Measurements from ENCODE around the gene PHKA2.

The PHKA2 gene

DNA sequence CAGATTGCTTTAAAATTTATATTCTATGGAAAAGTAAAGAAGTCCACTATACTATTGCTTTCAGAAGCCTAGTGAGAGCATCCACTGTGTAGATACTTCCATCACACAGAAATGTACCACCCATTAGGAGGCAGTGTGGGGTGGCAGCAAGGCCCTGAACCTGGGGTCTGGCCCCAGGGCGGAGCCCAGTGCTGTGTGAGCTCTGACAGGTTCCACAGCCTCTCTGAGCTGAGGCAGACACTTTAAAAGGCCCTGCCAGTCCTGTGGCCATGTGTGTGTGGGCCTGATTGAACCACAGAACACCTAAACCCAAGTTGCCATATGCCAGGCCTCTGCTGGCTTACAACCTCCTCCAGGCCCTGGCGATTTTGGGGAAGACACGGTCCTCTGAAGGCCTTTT, 49.2 kb downstream of the PHKA2 start:
- DNase-seq (ENCODE audit: low read depth in 4 of 4, low spot score in 1 of 4): no peak

DNA sequence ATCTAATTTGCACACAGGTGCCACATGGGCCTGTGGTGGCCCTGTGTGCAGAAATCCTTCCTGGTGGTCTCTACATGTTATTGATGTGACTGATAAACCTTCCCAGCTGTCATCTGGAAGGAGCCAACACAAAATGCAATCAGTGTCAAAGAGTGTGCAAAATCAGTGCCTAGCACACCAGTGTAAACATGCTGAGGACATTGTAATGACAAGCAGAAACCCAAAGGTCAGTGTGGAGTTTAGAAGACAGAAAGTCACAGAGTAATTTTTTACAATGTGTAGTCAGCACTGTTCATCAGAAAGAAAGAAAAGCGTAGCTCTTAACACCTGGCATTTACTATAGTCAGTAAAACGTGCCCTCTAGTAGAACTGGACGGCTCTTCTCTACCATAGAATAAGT, 50.3 kb downstream of the PHKA2 start:
- DNase-seq (ENCODE audit: low read depth in 4 of 4, low spot score in 1 of 4): no peak

DNA sequence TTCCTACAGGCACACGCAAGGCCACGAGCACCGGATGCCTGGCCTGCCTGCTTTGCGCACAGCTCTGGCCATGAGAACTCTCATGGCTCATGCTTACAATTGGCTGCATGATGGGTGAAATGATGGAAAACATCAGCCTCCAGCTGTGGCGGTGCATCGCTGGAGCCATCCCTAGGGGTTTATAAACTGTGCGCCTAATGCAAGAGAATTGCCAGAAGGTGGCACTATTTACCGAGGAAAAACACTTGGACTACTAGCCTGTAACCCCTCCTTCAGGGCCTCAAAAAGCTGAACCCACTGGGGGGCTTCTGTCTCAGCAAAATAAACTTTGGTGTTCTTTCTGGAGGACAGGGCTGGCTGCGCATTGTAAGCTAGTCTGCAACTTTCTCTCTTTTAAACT, 51.9 kb downstream of the PHKA2 start:
- no peak for DNase-seq (ENCODE audit: low read depth in 4 of 4, low spot score in 1 of 4)

DNA sequence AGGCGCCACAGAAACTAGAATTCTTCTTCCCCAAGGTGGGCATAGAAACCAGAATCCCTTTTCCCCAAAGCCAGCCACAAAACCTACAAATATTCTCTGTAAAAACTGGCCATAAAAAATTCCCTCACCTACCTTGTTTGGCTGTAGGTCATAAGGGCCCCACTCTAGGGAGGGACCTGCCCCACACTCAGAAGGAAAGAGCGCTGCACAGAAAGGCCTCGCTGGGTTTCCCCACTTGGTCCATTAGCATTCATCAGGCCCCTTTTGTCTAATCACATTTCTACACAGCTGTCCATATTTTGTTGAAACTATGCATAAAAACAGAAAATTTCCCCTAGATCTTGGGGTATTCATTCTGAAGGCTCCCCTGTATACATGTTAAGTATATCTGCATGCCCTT, 54.1 kb downstream of the PHKA2 start:
- no peak for DNase-seq (ENCODE audit: low read depth in 4 of 4, low spot score in 1 of 4)

DNA sequence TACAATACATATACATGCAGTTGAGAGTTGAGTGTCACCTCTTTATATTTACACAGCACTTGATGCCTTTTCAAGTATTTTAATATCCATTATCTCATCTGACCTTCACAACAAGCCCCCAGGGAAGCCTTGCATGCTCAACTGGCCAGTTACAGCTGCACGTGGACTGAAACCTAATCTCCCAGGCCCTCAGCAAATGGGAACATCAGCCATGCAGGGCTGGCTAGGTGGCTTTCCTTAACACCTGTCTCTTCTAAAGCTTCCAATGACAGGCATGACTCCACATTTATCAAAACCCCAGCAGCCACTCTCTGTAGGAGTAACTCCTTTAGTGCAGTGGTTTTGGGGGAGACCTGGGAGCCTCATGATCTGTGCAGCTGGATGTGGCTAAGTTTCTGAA, 56.4 kb downstream of the PHKA2 start:
- no peak for DNase-seq (ENCODE audit: low read depth in 4 of 4, low spot score in 1 of 4)

DNA sequence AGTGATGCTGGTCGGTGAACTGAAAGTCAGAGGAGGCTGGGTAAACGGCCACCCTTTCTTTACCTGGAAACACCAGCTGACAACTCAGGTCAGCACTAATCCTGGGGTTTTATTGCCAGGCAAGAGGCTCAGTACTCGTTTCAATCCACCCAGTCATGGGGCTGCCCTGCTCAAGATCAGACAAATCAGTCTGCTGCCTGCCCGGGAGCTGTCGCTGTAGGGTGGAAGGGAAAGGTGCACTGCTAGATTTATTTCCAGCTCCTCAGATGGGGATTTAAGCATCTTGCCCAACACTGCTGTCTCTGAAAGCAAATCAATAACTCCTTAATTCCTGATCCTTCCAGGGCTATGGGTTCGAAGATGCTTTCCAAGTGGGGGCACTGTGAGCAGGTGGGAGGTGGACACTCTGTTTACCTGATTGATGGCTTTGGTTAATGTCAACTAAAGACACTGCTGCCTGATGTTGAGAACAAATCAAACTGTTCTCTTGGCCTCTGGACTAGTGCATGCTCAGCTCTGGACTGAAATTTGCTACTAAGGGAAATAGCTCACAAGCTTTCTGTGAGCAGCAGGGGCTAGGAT, 59.3 kb downstream of the PHKA2 start:
- DNase-seq (ENCODE audit: low read depth in 4 of 4, low spot score in 1 of 4): no peak

DNA sequence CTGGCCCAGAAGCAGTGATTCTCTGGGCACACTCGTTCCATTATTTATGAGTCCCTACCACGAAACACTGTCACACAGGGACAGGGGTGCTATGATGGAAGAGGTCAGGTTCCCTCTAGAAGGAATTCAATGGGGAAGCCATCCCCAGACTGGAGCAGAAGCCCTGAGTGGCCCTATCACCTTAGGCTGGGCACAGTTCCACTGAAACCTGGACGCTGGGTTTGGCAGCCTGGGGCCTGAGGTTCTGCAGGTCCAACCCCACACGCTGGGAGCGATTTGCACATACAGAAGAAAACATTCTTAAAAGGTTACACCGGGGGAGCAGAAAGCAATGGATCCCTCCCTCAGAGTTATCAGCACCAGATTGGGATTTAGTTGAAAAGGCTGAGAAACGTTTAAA, 63.3 kb downstream of the PHKA2 start:
- DNase-seq (ENCODE audit: low read depth in 4 of 4, low spot score in 1 of 4): no peak

DNA sequence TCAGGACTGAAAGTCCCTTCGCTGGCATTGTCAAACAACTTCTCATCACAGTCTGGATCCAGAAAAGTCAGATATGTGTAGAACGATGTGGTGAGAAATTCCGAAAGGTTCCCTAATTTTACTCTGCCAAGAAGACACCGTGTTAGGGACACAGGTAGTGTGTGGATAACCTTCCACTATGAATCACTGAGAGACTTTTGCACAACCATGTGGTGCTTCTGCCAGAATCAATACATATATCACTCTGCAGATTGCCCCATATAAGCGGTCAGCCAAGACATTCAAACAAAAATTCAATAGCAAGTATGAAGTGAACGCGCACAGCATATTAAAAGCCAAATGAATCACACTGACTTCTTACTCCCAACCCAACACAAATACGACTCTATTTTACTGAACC, 63.8 kb downstream of the PHKA2 start:
- DNase-seq (ENCODE audit: low read depth in 4 of 4, low spot score in 1 of 4): no peak

DNA sequence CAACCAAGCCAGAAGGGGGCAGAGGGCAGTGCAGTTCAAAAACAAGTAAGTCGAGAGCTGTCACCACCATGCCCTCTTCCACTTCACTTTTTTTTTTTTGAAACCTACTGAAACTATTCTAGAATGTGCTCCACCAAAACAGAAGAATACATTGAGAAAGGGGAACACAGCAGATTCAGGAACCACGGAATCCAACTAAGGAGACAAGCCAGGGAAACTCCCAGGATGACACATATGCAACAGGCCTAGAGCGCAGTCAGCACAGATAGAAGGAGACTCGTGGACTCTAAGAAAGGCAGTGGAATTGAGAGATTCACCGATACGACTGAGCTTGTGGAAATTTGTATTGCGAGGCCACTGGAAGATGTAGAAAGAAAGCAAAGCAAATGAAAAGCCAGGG, 66.1 kb downstream of the PHKA2 start:
- no peak for DNase-seq (ENCODE audit: low read depth in 4 of 4, low spot score in 1 of 4)

DNA sequence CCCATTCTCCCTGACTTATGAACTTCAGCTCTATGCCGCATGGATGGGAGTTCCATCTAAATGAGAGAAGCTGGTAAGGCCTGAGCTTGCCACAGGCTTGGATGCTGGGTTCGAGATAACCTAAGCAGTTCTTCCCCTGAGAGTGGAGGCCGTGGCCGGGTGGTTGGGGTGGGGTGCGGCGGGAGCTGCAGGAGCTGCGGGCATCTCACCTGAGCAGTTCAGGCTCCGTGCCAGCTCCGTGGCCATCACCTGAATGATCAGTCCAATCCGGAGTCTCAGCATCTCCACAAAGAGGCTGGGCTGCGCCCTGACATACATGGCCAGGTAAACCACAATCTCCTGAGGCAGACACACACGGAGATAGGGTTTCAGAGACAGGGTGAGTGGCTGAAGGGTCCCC, 77.6 kb downstream of the PHKA2 start:
- DNase-seq (ENCODE audit: low read depth in 4 of 4, low spot score in 1 of 4): no peak

DNA sequence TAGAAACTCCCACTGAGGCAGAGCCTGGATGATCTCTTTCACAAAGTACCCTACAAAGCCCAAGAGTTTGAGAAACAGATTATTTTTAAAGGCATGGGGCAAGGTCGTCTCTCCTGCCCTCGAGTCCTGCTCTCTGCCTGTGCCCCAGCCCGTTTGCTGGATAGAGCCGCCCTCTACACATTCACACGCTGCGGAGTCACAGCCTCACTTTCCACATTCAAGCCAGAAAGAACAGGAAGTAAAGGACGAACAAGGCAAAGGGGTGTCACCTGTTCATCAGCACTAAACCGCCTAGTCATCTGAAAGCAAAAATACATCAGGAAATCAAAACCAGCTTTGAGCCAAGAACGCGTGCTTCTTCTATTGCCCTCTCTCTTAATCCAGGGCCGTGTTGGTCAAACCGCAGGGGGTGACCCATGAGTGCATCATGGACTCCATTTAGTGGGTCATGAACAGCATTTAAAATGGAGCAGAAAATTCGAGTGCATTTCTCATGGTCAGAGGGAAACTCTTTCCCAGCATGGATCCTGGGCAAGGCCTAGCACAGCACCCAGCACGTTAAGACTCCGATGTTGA, 83.4 kb downstream of the PHKA2 start:
- DNase-seq (ENCODE audit: low read depth in 4 of 4, low spot score in 1 of 4): no peak

DNA sequence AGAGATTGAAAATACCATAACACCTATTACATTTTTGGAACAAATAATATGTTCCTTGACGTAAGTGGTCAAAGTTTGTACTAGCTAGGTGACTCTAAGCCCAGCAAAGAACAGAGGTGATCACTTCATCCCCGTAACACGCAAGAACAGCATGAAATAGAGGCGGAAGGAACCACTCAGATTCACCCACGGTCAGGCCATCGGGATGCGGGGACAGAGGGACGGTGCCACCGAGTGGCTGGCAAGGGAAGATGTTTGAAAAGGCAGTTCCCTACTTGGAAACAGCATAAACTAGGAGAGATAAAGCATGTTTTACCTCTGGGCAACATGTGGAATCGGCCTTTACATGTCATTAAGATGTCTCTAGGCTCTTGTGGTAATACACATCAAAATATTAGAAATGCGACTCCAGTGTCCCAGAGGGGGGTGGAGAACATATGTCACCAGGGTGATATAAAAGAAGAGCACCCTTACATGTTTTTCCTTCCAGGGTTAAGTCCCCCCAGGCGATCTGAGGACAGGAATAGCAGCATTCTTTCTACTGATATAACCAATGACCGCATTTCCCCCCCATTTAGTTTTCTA, 84.0 kb downstream of the PHKA2 start:
- DNase-seq (ENCODE audit: low read depth in 4 of 4, low spot score in 1 of 4): no peak

DNA sequence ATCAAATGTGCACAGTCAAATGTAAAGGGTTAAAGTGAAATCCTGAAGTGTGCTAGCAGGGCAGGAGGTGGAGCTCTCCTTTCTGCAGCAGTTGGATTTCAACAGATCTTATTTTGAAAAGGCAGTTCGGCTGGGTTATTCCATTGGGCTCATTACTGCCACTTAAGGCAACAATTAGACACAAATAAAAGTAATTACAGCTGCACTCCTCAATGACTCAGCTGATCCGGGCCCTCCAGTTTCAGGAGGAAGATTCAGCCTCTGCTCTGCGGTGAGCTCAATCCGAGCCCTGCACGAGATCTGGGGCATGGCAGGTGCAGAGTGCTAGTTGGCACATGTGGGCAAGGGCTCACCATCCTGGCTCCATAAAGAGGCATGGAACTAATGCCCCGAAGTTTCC, 85.4 kb downstream of the PHKA2 start:
- DNase-seq (ENCODE audit: low read depth in 4 of 4, low spot score in 1 of 4): no peak

DNA sequence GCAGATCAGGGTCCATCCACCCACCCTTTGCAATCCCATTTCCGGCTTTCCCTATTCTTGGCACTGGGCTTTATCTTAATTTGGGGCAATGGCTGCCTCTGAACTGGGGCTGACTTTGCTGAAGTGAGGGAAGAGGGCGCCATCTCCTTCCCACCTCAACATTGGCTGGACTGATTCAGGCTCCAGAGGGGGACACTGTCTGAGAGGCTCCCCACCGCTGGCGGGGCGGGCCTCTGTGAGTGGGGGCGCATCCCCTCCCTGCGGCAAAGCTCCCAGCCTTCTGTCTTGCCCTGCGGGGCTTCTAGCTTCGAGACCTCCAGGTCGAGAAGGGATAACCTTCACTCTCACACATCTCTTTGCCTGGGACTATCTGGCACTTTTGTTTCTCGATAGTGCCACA, 85.8 kb downstream of the PHKA2 start:
- no peak for DNase-seq (ENCODE audit: low read depth in 4 of 4, low spot score in 1 of 4)

DNA sequence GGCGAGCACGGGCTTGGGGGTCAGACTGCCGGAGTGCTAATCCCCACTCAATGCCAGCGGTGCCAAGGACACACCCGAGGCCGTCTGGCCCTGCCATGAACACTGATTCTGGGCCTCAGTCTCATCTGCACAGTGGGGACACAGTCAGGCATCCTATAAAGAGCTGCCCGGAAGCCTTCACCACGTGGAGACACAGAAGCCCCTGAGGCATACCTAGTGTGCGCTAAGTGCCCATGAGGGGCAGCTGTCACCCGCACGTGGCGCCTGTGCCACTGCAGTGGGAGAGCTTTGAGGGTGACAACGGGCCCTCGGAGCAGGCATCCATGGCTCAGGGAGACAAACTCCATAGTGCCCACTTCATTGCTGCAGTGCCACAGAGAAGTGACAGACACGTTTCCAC, 86.3 kb downstream of the PHKA2 start:
- DNase-seq (ENCODE audit: low read depth in 4 of 4, low spot score in 1 of 4): no peak

DNA sequence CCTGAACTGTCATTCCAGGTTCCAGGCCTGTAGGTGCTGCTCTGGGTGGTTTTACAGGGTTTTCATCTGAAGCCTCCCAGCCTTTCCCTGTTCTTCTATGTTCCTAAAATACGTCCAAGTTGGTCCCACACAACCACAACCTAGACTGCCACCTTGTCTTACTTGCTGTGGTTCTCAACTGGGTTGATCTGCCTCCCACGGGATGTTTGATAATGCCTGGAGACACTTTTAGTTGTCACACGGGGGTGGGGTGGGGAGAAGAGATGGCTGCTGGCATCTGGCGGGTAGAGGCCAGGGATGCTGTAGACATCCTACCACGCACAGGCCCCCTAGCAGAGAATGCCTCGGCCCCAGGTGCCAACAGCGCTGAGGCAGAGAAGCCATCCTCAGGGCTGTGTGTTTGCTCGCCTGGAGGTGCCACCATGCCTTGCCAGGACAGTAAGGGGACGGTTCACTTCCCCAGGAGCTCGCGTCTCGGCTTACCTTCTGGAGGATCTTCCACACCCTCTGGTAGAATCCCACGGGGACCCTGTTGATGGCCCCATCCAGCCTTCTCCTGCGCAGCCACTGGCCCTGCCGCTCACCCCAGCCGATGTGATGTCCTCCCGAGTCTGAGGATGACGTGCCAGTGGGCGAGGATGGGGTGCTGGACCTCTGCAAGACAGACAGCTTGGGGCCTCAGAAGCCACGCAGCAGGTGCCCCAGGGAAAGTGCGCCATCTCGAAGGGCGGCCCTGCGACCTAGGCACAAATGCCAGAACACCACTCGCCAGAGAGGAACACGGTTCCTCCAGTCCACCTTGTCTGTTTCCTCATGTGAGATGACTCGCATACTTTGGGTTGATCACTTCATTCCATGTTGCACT, 87.0 kb downstream of the PHKA2 start:
- DNase-seq (ENCODE audit: low read depth in 4 of 4, low spot score in 1 of 4): no peak

DNA sequence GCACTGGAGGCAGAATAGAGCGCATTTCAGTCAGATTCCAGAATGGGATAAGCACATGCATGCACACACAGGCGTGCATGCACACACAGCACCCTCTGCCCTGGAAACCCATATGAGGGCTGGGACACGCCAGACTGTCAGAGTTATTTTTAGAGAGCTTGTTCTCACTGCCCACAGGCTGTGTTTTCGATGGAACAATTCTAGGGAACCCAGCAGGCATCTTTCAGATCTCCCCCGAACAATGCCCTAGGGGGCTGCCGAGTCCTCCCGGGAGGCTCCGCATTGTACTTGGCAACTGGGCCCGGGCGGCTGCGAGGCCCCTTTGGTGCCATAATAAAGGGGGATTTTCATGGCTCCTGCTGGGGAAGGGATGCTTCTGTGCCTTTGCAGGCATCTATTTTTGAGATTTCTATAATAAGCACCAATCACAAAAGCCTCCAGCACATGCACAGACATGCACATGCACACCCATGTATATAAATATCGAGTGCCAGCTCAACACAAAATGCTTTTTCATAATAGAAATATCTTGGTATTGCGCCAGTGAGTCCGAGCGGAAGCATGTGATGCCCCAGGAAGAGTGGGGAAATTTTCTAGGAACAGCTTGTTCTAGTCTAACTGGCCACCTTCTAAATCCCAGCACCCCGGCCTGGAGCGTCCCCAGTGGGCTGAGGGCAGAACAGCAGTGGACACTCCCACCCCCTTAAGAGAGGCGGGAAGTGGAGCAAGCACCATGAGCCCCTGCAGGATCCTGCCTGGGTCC, 88.5 kb downstream of the PHKA2 start:
- no peak for DNase-seq (ENCODE audit: low read depth in 4 of 4, low spot score in 1 of 4)

DNA sequence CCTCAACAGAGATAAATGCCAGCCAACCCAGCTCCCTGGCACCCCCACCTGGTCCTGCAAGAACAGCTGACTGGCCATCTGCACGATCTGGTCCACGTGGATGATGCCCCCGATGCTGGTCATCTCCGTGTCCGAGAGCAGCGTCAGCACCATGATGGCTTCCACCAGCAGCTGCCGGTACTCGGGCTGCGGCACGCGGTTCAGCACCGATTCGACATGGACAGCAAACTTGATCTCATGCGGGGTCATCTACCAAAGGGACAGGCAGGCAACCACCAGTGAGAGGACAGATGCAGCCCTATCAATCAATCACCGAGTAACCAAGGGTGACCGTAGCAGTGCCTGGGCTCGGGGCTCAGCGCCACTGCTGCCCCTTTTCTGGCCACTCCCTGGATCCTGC, 89.8 kb downstream of the PHKA2 start:
- DNase-seq (ENCODE audit: low read depth in 4 of 4, low spot score in 1 of 4): no peak

DNA sequence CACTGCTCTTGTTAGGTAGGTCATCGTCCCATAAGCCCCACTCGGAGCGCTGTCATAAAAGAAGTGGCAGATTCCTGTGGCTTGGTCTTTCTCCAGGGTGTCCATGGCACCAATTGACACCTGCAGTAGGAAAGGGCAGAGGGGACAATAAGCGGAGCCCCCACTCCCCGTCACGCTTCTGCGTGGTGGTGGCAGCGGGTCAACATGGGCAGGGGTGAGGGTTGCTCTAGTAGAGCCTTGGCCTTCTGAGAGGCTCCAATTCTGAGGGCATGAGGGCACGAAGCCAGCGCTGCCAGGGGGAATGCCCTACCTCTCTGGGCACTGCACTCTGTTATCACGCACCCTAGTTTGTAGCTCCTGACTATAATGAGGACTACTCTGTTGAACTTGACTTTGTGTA, 90.4 kb downstream of the PHKA2 start:
- DNase-seq (ENCODE audit: low read depth in 4 of 4, low spot score in 1 of 4): no peak

DNA sequence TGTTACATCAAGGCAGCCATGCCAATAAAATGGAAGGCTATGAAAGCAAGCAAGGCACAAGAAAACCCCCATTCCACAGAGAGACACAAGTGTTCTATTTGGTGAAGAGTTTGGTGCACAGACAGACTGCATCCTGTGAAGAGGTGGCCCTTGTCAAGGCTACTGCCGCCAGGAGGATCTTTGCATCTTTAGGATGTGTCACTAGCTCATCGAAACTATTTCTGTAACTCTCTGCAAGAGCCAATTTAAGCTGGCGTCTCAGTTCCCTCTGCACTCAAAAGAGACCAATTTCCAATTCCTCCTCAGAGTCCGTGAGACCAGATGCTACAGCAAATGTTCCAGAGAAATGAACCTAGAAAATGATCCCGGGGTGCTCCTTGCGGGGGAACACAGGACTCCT, 91.0 kb downstream of the PHKA2 start:
- no peak for DNase-seq (ENCODE audit: low read depth in 4 of 4, low spot score in 1 of 4)

DNA sequence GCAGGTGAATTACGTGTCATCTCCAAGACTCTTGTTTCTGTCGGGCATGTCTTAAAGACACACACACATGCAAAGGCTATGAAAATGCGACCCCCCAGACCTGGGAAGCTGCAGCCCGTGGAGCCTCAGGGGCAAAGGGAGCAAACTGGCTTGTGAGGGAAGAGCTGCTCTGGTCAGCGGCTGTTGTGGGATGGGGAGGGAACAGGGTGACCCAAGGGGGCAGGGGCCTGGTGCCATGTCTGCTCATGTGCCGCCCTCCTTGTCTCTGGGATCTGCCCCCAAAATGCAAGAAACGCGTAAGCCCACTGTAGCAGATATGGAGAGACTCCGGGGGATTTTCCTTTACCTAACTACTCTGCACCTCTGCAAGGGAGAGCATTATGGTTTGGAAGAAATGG, 92.4 kb downstream of the PHKA2 start:
- DNase-seq (ENCODE audit: low read depth in 4 of 4, low spot score in 1 of 4): no peak
